ENCODE results near the gene NTF4.

- TF ChIP-seq CTCF (IDR thresholded peaks at IDR 0.05) (no peak), POLR2A (IDR thresholded peaks at IDR 0.05) (no peak)
Observed at GRCh38 chr19:49109569-49110233, 45.1 kb upstream of the NTF4 start.
